ENCODE measurements around the gene MBP.

DNA sequence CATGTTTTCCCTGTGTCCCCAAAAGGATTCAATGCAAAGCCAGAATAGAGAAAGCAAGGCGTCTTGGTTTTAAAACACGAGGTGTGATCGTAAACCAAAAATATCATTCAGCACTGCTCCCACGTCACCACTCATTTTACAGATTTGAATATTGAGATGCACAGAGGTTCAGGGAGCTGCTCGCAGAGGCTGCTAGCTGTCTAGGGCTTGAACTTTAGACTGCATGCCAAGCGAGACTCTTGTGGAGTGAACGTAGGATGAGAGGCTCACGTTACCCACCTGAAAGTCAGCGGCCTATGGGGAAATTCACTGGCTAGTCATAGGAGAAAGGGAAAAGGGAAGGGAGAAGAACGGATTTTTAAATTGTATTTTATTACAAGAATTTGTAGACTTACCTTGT, 130.1 kb downstream of the MBP start:
- TF ChIP-seq EZH2 (IDR thresholded peaks at IDR 0.05; ENCODE audit: borderline replicate concordance, low read length), result no peak
- TF ChIP-seq, protein P1, sequence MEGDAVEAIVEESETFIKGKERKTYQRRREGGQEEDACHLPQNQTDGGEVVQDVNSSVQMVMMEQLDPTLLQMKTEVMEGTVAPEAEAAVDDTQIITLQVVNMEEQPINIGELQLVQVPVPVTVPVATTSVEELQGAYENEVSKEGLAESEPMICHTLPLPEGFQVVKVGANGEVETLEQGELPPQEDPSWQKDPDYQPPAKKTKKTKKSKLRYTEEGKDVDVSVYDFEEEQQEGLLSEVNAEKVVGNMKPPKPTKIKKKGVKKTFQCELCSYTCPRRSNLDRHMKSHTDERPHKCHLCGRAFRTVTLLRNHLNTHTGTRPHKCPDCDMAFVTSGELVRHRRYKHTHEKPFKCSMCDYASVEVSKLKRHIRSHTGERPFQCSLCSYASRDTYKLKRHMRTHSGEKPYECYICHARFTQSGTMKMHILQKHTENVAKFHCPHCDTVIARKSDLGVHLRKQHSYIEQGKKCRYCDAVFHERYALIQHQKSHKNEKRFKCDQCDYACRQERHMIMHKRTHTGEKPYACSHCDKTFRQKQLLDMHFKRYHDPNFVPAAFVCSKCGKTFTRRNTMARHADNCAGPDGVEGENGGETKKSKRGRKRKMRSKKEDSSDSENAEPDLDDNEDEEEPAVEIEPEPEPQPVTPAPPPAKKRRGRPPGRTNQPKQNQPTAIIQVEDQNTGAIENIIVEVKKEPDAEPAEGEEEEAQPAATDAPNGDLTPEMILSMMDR (IDR thresholded peaks at IDR 0.05; ENCODE audit: low read length), result no peak
